ENCODE data around the gene THSD7A.
"Not testable (repeated sequence)": the region's sequence is repeated elsewhere in the genome, so short reads cannot be mapped to it uniquely, and the experiment has no call there.

The THSD7A gene

GRCh38 chr7:11570205-11570604 lies 261.8 kb downstream of the THSD7A start:
- DNase-seq = no peak

GRCh38 chr7:11567571-11567970 lies 264.4 kb downstream of the THSD7A start:
- DNase-seq = no peak

- DNase-seq = no peak
Observed at GRCh38 chr7:11557627-11558026, 274.4 kb downstream of the THSD7A start.

GRCh38 chr7:11552676-11553296 lies 279.2 kb downstream of the THSD7A start:
- DNase-seq = no peak

GRCh38 chr7:11551470-11551869 lies 280.5 kb downstream of the THSD7A start:
- DNase-seq = no peak

- no peak for DNase-seq
Observed at GRCh38 chr7:11548532-11548931, 283.5 kb downstream of the THSD7A start.

- DNase-seq = no peak
Observed at GRCh38 chr7:11541330-11541729, 290.7 kb downstream of the THSD7A start.

- no peak for DNase-seq
Observed at GRCh38 chr7:11540271-11540761, 291.7 kb downstream of the THSD7A start.

- no peak for DNase-seq
Observed at GRCh38 chr7:11539853-11540252, 292.1 kb downstream of the THSD7A start.

- no peak for DNase-seq
Observed at GRCh38 chr7:11538751-11539299, 293.2 kb downstream of the THSD7A start.

- DNase-seq = no peak
Observed at GRCh38 chr7:11533229-11533820, 298.7 kb downstream of the THSD7A start.

- no peak for DNase-seq
Observed at GRCh38 chr7:11529382-11529781, 302.6 kb downstream of the THSD7A start.

GRCh38 chr7:11527707-11528106 lies 304.3 kb downstream of the THSD7A start:
- no peak for DNase-seq

- DNase-seq = no peak
Observed at GRCh38 chr7:11524476-11525397, 307.3 kb downstream of the THSD7A start.

GRCh38 chr7:11521964-11522499 lies 310.0 kb downstream of the THSD7A start:
- not testable (repeated sequence) for DNase-seq

GRCh38 chr7:11517853-11518252 lies 314.1 kb downstream of the THSD7A start:
- DNase-seq = no peak

GRCh38 chr7:11516328-11516727 lies 315.7 kb downstream of the THSD7A start:
- DNase-seq = no peak

GRCh38 chr7:11513460-11513859 lies 318.5 kb downstream of the THSD7A start:
- no peak for DNase-seq

GRCh38 chr7:11507929-11508328 lies 324.1 kb downstream of the THSD7A start:
- DNase-seq = no peak

GRCh38 chr7:11506417-11506816 lies 325.6 kb downstream of the THSD7A start:
- DNase-seq = no peak

GRCh38 chr7:11505471-11505985 lies 326.5 kb downstream of the THSD7A start:
- DNase-seq = no peak

GRCh38 chr7:11492307-11492706 lies 339.7 kb downstream of the THSD7A start:
- DNase-seq = no peak

GRCh38 chr7:11491811-11492210 lies 340.2 kb downstream of the THSD7A start:
- no peak for DNase-seq
